Mesenchymal stem cell (in vitro differentiated cells and primary cell): Measurements from ENCODE around the gene G6PC3.

Source experiments
- DNase-seq: peaks from one replicate; pipeline ENCODE4 v3.0.0-alpha.2; 2013
- H2AFZ ChIP-seq: one replicate; pipeline ENCODE4 v1.6.1; 2013; ENCODE audit warnings: low read depth, mild to moderate bottlenecking, control low read depth, inconsistent platforms, low read length, moderate library complexity
- H2AK5ac ChIP-seq: 2 replicates; pipeline ENCODE4 v1.6.1; 2013; ENCODE audit warnings: low read length, moderate library complexity, mild to moderate bottlenecking, inconsistent platforms; ENCODE audit not compliant: severe bottlenecking
- H2BK120ac ChIP-seq: one replicate; pipeline ENCODE4 v1.6.1; 2013; ENCODE audit warnings: low read depth, mild to moderate bottlenecking, inconsistent platforms, low read length, moderate library complexity
- H2BK12ac ChIP-seq, 2 experiments: one replicate each; pipeline ENCODE4 v1.6.1; 2013; ENCODE audit warnings: inconsistent platforms in 2 of 2, low read length in 2 of 2, mild to moderate bottlenecking in 2 of 2, moderate library complexity in 2 of 2, control low read depth in 1 of 2
- H2BK15ac ChIP-seq: one replicate; pipeline ENCODE4 v1.6.1; 2013; ENCODE audit warnings: mild to moderate bottlenecking, low read depth, inconsistent platforms; ENCODE audit not compliant: poor library complexity, severe bottlenecking
- H2BK5ac ChIP-seq: 2 replicates; pipeline ENCODE4 v1.6.1; 2013; ENCODE audit warnings: low read depth, mild to moderate bottlenecking, low read length, control low read depth, inconsistent platforms; ENCODE audit not compliant: poor library complexity, severe bottlenecking
- H3K14ac ChIP-seq, 2 experiments: one replicate each; pipeline ENCODE4 v1.6.1; 2013; ENCODE audit warnings: inconsistent platforms in 2 of 2, low read length in 2 of 2, control low read depth in 1 of 2, mild to moderate bottlenecking in 1 of 2, moderate library complexity in 1 of 2
- H3K18ac ChIP-seq, 2 experiments: one replicate each; pipeline ENCODE4 v1.6.1; 2013; ENCODE audit warnings: inconsistent platforms in 2 of 2, low read length in 2 of 2, control low read depth in 1 of 2, low read depth in 1 of 2, mild to moderate bottlenecking in 1 of 2
- H3K23ac ChIP-seq, 2 experiments: one replicate each; pipeline ENCODE4 v1.6.1; 2013; ENCODE audit warnings: inconsistent platforms in 2 of 2, low read length in 2 of 2, mild to moderate bottlenecking in 2 of 2, moderate library complexity in 2 of 2, control low read depth in 1 of 2
- H3K27ac ChIP-seq: 2 replicates; pipeline ENCODE4 v1.5.1; 2013; ENCODE audit warnings: mild to moderate bottlenecking, moderate library complexity, low read length, control low read depth, inconsistent platforms; ENCODE audit not compliant: poor library complexity, severe bottlenecking
- H3K27me3 ChIP-seq, 2 experiments: 2 replicates each; pipeline versions ENCODE4 v1.6.1 to v1.7.0; 2013; ENCODE audit warnings: low read length in 2 of 2, mild to moderate bottlenecking in 2 of 2, moderate library complexity in 2 of 2, control low read depth in 1 of 2, inconsistent platforms in 1 of 2; ENCODE audit not compliant: control insufficient read depth in 1 of 2, insufficient read depth in 1 of 2
- H3K36me3 ChIP-seq, 2 experiments: 2 replicates each; pipeline versions ENCODE4 v1.6.1 to v1.7.0; 2013; ENCODE audit warnings: low read length in 2 of 2, control low read depth in 1 of 2, inconsistent platforms in 1 of 2, low read depth in 1 of 2, mild to moderate bottlenecking in 1 of 2; ENCODE audit not compliant: insufficient read depth in 2 of 2, control insufficient read depth in 1 of 2
- H3K4ac ChIP-seq, 2 experiments: one replicate each; pipeline ENCODE4 v1.6.1; 2013; ENCODE audit warnings: inconsistent platforms in 2 of 2, low read length in 2 of 2, mild to moderate bottlenecking in 2 of 2, moderate library complexity in 2 of 2, control low read depth in 1 of 2, low read depth in 1 of 2
- H3K4me1 ChIP-seq: 2 replicates; pipeline ENCODE4 v1.6.1; 2013; ENCODE audit warnings: low read depth, low read length, control low read depth; ENCODE audit not compliant: control insufficient read depth, insufficient read depth
- H3K4me2 ChIP-seq: 2 replicates; pipeline ENCODE4 v1.6.1; 2013; ENCODE audit warnings: low read length, mild to moderate bottlenecking, inconsistent platforms; ENCODE audit not compliant: poor library complexity, severe bottlenecking
- H3K4me3 ChIP-seq, 2 experiments: 2 replicates each; pipeline versions ENCODE4 v1.5.1 to v1.7.0; 2013; ENCODE audit warnings: low read length in 2 of 2, mild to moderate bottlenecking in 2 of 2, control low read depth in 1 of 2, low read depth in 1 of 2; ENCODE audit not compliant: insufficient read depth in 1 of 2
- H3K79me1 ChIP-seq: replicated peaks from 2 replicates; pipeline ENCODE4 v1.6.1; 2013; ENCODE audit warnings: mild to moderate bottlenecking, control low read depth, low read length, inconsistent platforms; ENCODE audit not compliant: poor library complexity, severe bottlenecking
- H3K9ac ChIP-seq: 2 replicates; pipeline ENCODE4 v1.7.0; 2013; ENCODE audit warnings: mild to moderate bottlenecking, low read length, moderate library complexity
- H3K9me3 ChIP-seq: 2 replicates; pipeline ENCODE4 v1.7.0; 2013; ENCODE audit warnings: mild to moderate bottlenecking, low read length; ENCODE audit not compliant: control insufficient read depth
- H4K8ac ChIP-seq: one replicate; pipeline ENCODE4 v1.6.1; 2013; ENCODE audit warnings: inconsistent platforms, mild to moderate bottlenecking, low read length, moderate library complexity
- H4K91ac ChIP-seq: one replicate; pipeline ENCODE4 v1.6.1; 2013; ENCODE audit warnings: mild to moderate bottlenecking, low read length, inconsistent platforms
- WGBS: methylation state at CpG from one replicate; pipeline ENCODE4 v1.1.7; 2013; ENCODE audit warnings: mixed read lengths; 5-methylcytosine and 5-hydroxymethylcytosine counted together

G6PC3 gene

GRCh38 chr17:44023545-44024270, 46.8 kb upstream of the G6PC3 start:
- Histone ChIP-seq H3K4ac (no peak overlapping the region), H3K27ac (no peak overlapping the region), H4K8ac (no peak overlapping the region), H3K4me2 (no peak overlapping the region), H2AK5ac (no peak overlapping the region), H3K27me3 (no peaks in the 10 kb centered on the region), H3K4me3 (no peak overlapping the region), H3K9me3 (no peaks in the 10 kb centered on the region), H3K9ac (no peak overlapping the region), H2BK15ac (peak overlapping the region; percentile 8), H2AFZ (no peak overlapping the region), H3K23ac (no peak overlapping the region), H3K79me1 (peaks cover 23% of the 10 kb centered on the region), H4K91ac (peak overlapping the region; percentile 19), H3K14ac (no peak overlapping the region), H2BK12ac (no peak overlapping the region), H2BK120ac (no peak overlapping the region), H3K4me1 (peaks cover 5% of the 10 kb centered on the region), H2BK5ac (no peak overlapping the region), H3K18ac (no peak overlapping the region), H3K36me3 (peaks cover 39 to 65% of the 10 kb centered on the region in 2 experiments)
- DNase-seq: no peak
- WGBS: 97% methylated on average over 22 of the region's 22 CpGs

- DNase-seq: no peak
- Histone ChIP-seq H2BK12ac (no peak overlapping the region), H2AK5ac (no peak overlapping the region), H3K27ac (no peak overlapping the region), H3K36me3 (peaks cover 43 to 69% of the 10 kb centered on the region in 2 experiments), H3K23ac (peak overlapping the region in 1 of 2 experiments; percentile 35), H3K9me3 (no peaks in the 10 kb centered on the region), H3K4me1 (peaks cover 5% of the 10 kb centered on the region), H4K91ac (no peak overlapping the region), H2BK5ac (no peak overlapping the region), H3K9ac (no peak overlapping the region), H3K27me3 (no peaks in the 10 kb centered on the region), H2BK120ac (no peak overlapping the region), H3K18ac (no peak overlapping the region), H3K4me3 (no peak overlapping the region), H2BK15ac (no peak overlapping the region), H3K79me1 (peaks cover 23% of the 10 kb centered on the region), H3K14ac (no peak overlapping the region), H4K8ac (no peak overlapping the region), H2AFZ (no peak overlapping the region), H3K4ac (no peak overlapping the region), H3K4me2 (no peak overlapping the region)
- 96% methylated on average over 6 of the region's 6 CpGs for WGBS
Measured at GRCh38 chr17:44024271-44024663, 46.3 kb upstream of the G6PC3 start.

GRCh38 chr17:44024853-44025252, 45.7 kb upstream of the G6PC3 start:
- no peak overlapping the region for H3K4ac ChIP-seq

GRCh38 chr17:44029736-44030135, 40.8 kb upstream of the G6PC3 start:
- H3K4me1 ChIP-seq: peaks cover 3% of the 10 kb centered on the region
- H3K9me3 ChIP-seq: no peaks in the 10 kb centered on the region
- no peak overlapping the region for H3K18ac ChIP-seq
- H2BK15ac ChIP-seq: no peak overlapping the region
- peaks cover 46% of the 10 kb centered on the region for H3K79me1 ChIP-seq
- 91% methylated on average over 5 of the region's 5 CpGs for WGBS
- H3K4me2 ChIP-seq: no peak overlapping the region
- no peaks in the 10 kb centered on the region for H3K27me3 ChIP-seq
- no peak overlapping the region for H3K27ac ChIP-seq
- no peak overlapping the region for H3K4me3 ChIP-seq
- no peak overlapping the region for H3K9ac ChIP-seq
- no peak overlapping the region for H3K23ac ChIP-seq
- H2BK12ac ChIP-seq: no peak overlapping the region
- H4K91ac ChIP-seq: peak overlapping the region; percentile 61
- no peak overlapping the region for H2AFZ ChIP-seq
- DNase-seq: no peak
- no peak overlapping the region for H2BK5ac ChIP-seq
- no peak overlapping the region for H2BK120ac ChIP-seq
- no peak overlapping the region for H3K4ac ChIP-seq
- H4K8ac ChIP-seq: peak overlapping the region; percentile 23
- H3K36me3 ChIP-seq: peaks cover 50 to 70% of the 10 kb centered on the region in 2 experiments
- H2AK5ac ChIP-seq: no peak overlapping the region
- H3K14ac ChIP-seq: no peak overlapping the region

More at GRCh38 chr17:44024853-44025252, 45.7 kb upstream of the G6PC3 start:
- 93% methylated on average over 4 of the region's 4 CpGs for WGBS
- peaks cover 5% of the 10 kb centered on the region for H3K4me1 ChIP-seq
- H3K27me3 ChIP-seq: no peaks in the 10 kb centered on the region
- H3K18ac ChIP-seq: no peak overlapping the region
- H4K8ac ChIP-seq: no peak overlapping the region
- no peak overlapping the region for H2AFZ ChIP-seq
- peaks cover 49 to 71% of the 10 kb centered on the region in 2 experiments for H3K36me3 ChIP-seq
- no peak overlapping the region for H2AK5ac ChIP-seq
- H2BK12ac ChIP-seq: no peak overlapping the region
- H2BK15ac ChIP-seq: no peak overlapping the region
- H3K9ac ChIP-seq: no peak overlapping the region
- H2BK120ac ChIP-seq: no peak overlapping the region
- no peak overlapping the region for H3K27ac ChIP-seq
- no peaks in the 10 kb centered on the region for H3K9me3 ChIP-seq
- H4K91ac ChIP-seq: no peak overlapping the region
- peaks cover 28% of the 10 kb centered on the region for H3K79me1 ChIP-seq
- H3K4me2 ChIP-seq: no peak overlapping the region
- no peak overlapping the region for H3K14ac ChIP-seq
- no peak for DNase-seq
- no peak overlapping the region for H3K23ac ChIP-seq
- no peak overlapping the region for H3K4me3 ChIP-seq
- no peak overlapping the region for H2BK5ac ChIP-seq
